Lower lobe of right lung (tissue), 2 donors: ENCODE results near the gene ARHGEF28. TPM values are rescaled to one million over a fixed set of nuclear protein-coding genes. Genes with fewer than 3 reads are reported as not detected.
A peak's percentile ranks its signal among the peaks of the same experiment; 100 is the strongest.

ENCODE experiments used
- ATAC-seq, 2 donors: fragments of 200-7000 bp; cut with Tn5 transposase; one replicate each; pipeline ENCODE4 v1.9.1; 2020 to 2022; ENCODE audit warnings: mild to moderate bottlenecking in 2 of 2, moderate library complexity in 2 of 2
- DNase-seq: peaks from one replicate; pipeline ENCODE4 v3.0.0-alpha.2; 2020
- H3K27ac ChIP-seq: fragments of 200-600 bp; one replicate; pipeline ENCODE4 v1.8.0; 2022
- H3K27me3 ChIP-seq: fragments of 200-600 bp; one replicate; pipeline ENCODE4 v1.8.0; 2022; ENCODE audit warnings: low read depth
- H3K36me3 ChIP-seq: fragments of 200-600 bp; one replicate; pipeline ENCODE4 v1.8.0; 2022; ENCODE audit warnings: mild to moderate bottlenecking
- H3K4me1 ChIP-seq: fragments of 200-600 bp; one replicate; pipeline ENCODE4 v1.8.0; 2022
- H3K4me3 ChIP-seq: fragments of 200-600 bp; one replicate; pipeline ENCODE4 v1.8.0; 2022; ENCODE audit warnings: mild to moderate bottlenecking
- H3K9me3 ChIP-seq: fragments of 200-600 bp; one replicate; pipeline ENCODE4 v1.8.0; 2022
- CTCF ChIP-seq: fragments of 200-600 bp; IDR thresholded peaks from one replicate; pipeline ENCODE4 v1.8.0; 2022; ENCODE audit warnings: antibody characterized with exemption, mild to moderate bottlenecking
- intact Hi-C: fragments of 100-400 bp; cut with DNase I; formaldehyde crosslinking; loops from one replicate; pipeline ENCODE4 v1.11.0; 2022
- total RNA-seq: library from RNA; stranded (reverse); fragmentation: NEBNext Ultra II Directional; extraction: Animal tissue kit (Norgen Biotek cat#: 25700); gene quantifications from one replicate; pipeline ENCODE4 v1.2.1, GENCODE V29; 2021
- donor health status: DM: no; HTN: yes; CAD: no; lungs with severe emphysema.

The ARHGEF28 gene
- total RNA-seq, 1 donor from 2014 or later: 30.4 TPM

- no peaks in the 10 kb centered on the region for H3K4me1 ChIP-seq
- TF ChIP-seq CTCF: no peak
- intact Hi-C loops: no loop called here
- ATAC-seq (no peak), DNase-seq (no peak)
- no peak overlapping the region for H3K27ac ChIP-seq
- H3K4me3 ChIP-seq: no peak overlapping the region
- H3K27me3 ChIP-seq: no peaks in the 10 kb centered on the region
- peaks cover 6% of the 10 kb centered on the region for H3K9me3 ChIP-seq
- H3K36me3 ChIP-seq: no peaks in the 10 kb centered on the region
Observed at GRCh38 chr5:73763300-73764032, 137.5 kb downstream of the ARHGEF28 start.

- Histone ChIP-seq H3K27ac (no peak overlapping the region), H3K4me1 (no peaks in the 10 kb centered on the region), H3K4me3 (no peak overlapping the region), H3K9me3 (peaks cover 6% of the 10 kb centered on the region), H3K36me3 (no peaks in the 10 kb centered on the region), H3K27me3 (no peaks in the 10 kb centered on the region)
- DNase-seq: no peak
- intact Hi-C loops: no loop called here
- no peak for TF ChIP-seq CTCF
- no peak for ATAC-seq
Observed at GRCh38 chr5:73764586-73764985, 138.6 kb downstream of the ARHGEF28 start.

- no peak for DNase-seq
- Histone ChIP-seq H3K27me3 (no peaks in the 10 kb centered on the region), H3K4me3 (no peak overlapping the region), H3K36me3 (no peaks in the 10 kb centered on the region), H3K9me3 (peaks cover 6% of the 10 kb centered on the region), H3K27ac (no peak overlapping the region), H3K4me1 (no peaks in the 10 kb centered on the region)
- no peak for ATAC-seq
- intact Hi-C loops: no loop called here
- no peak for TF ChIP-seq CTCF
Observed at GRCh38 chr5:73764996-73765395, 139.0 kb downstream of the ARHGEF28 start.

- H3K9me3 ChIP-seq: peaks cover 6% of the 10 kb centered on the region
- DNase-seq (no peak), ATAC-seq (no peak)
- H3K4me1 ChIP-seq: peaks cover 7% of the 10 kb centered on the region
- no peaks in the 10 kb centered on the region for H3K36me3 ChIP-seq
- TF ChIP-seq CTCF: no peak
- H3K4me3 ChIP-seq: no peak overlapping the region
- no peaks in the 10 kb centered on the region for H3K27me3 ChIP-seq
- intact Hi-C loops: no loop called here
- no peak overlapping the region for H3K27ac ChIP-seq
Observed at GRCh38 chr5:73766902-73767301, 140.9 kb downstream of the ARHGEF28 start.

GRCh38 chr5:73770172-73771025 lies 144.4 kb downstream of the ARHGEF28 start:
- Histone ChIP-seq H3K4me3 (no peak overlapping the region), H3K4me1 (peaks cover 7% of the 10 kb centered on the region), H3K36me3 (no peaks in the 10 kb centered on the region), H3K9me3 (peaks cover 6% of the 10 kb centered on the region), H3K27ac (no peak overlapping the region), H3K27me3 (no peaks in the 10 kb centered on the region)
- peak in 1 of 2 donors; percentile 45 for ATAC-seq
- TF ChIP-seq CTCF: no peak
- DNase-seq: no peak
- intact Hi-C loops: no loop called here
